Activated CD8-positive, alpha-beta memory T cell treated with anti-CD3 and anti-CD28 coated beads, Interleukin-2, amount 10 ng/mL, durations not matched to agents 7 days and 5 days (primary cell): ENCODE measurements around the gene CLEC4C. TPM values are rescaled to one million over a fixed set of nuclear protein-coding genes. Genes with fewer than 3 reads are reported as not detected.

ENCODE experiments used
- ATAC-seq: fragments of 150-1000 bp; cut with Tn5 transposase; one replicate; pipeline ENCODE4 v1.10.0; 2021; ENCODE audit warnings: moderate library complexity
- CTCF ChIA-PET: fragments of 350-600 bp; sonication (Branson Sonifier 250); formaldehyde crosslinking; loops from one replicate; lab custom pipeline; 2021; ENCODE audit warnings: antibody characterized with exemption; lab: Charles Lee
- DNase-seq: peaks from one replicate; pipeline ENCODE4 v3.0.0-alpha.2; 2020
- H3K27ac Mint-ChIP-seq: one replicate; pipeline ENCODE4 v1.8.0; 2021; ENCODE audit warnings: mild to moderate bottlenecking, mixed read lengths
- H3K27me3 Mint-ChIP-seq: one replicate; pipeline ENCODE4 v1.8.0; 2021; ENCODE audit warnings: mixed read lengths
- H3K36me3 Mint-ChIP-seq: one replicate; pipeline ENCODE4 v1.8.0; 2021; ENCODE audit warnings: mild to moderate bottlenecking, mixed read lengths
- H3K4me1 Mint-ChIP-seq: one replicate; pipeline ENCODE4 v1.8.0; 2021; ENCODE audit warnings: mixed read lengths
- H3K4me3 Mint-ChIP-seq: one replicate; pipeline ENCODE4 v1.8.0; 2021; ENCODE audit warnings: mild to moderate bottlenecking, moderate library complexity, mixed read lengths
- H3K9me3 Mint-ChIP-seq: one replicate; pipeline ENCODE4 v1.8.0; 2022; ENCODE audit warnings: low read depth, mixed read lengths
- total RNA-seq, 2 experiments: library from RNA; stranded (reverse); gene quantifications; one replicate each; pipeline ENCODE4 v1.2.3, GENCODE V29; 2021

CLEC4C gene
- total RNA-seq, 2 experiments from 2014 or later, result not detected

- Mint-ChIP-seq H3K9me3 (no peaks in the 10 kb centered on the region), H3K27ac (no peak within 1 kb of the TSS), H3K27me3 (peaks cover 6% of the 10 kb centered on the region), H3K36me3 (no peaks in the 10 kb centered on the region), H3K4me1 (no peaks in the 10 kb centered on the region), H3K4me3 (no peak within 1 kb of the TSS)
- DNase-seq, result no peak
- CTCF ChIA-PET, result no interaction called here
- ATAC-seq, result no peak
These were observed 36.0 kb downstream of the CLEC4C start, which contains the start of gene DPPA3 for GRCh38 chr12:7711133-7711532. TSS of gene DPPA3 (plus strand) at chr12:7711433. CDS start at chr12:7711571, 138 bp downstream.

GRCh38 chr12:7709969-7710675 lies 37.1 kb downstream of the CLEC4C start:
- Mint-ChIP-seq H3K4me3 (no peak overlapping the region), H3K4me1 (no peaks in the 10 kb centered on the region), H3K9me3 (no peaks in the 10 kb centered on the region), H3K27me3 (peaks cover 6% of the 10 kb centered on the region), H3K36me3 (no peaks in the 10 kb centered on the region), H3K27ac (no peak overlapping the region)
- DNase-seq (no peak), ATAC-seq (no peak)
- CTCF ChIA-PET, result no interaction called here

GRCh38 chr12:7705846-7706245 lies 41.3 kb downstream of the CLEC4C start:
- Mint-ChIP-seq H3K9me3 (no peaks in the 10 kb centered on the region), H3K27me3 (no peaks in the 10 kb centered on the region), H3K36me3 (no peaks in the 10 kb centered on the region), H3K4me3 (no peak overlapping the region), H3K4me1 (no peaks in the 10 kb centered on the region), H3K27ac (no peak overlapping the region)
- ATAC-seq (no peak), DNase-seq (no peak)
- CTCF ChIA-PET, result no interaction called here

- no peaks in the 10 kb centered on the region for H3K36me3 Mint-ChIP-seq
- H3K27me3 Mint-ChIP-seq, result peaks cover 18% of the 10 kb centered on the region
- no peak within 1 kb of the TSS for H3K27ac Mint-ChIP-seq
- H3K4me1 Mint-ChIP-seq, result no peaks in the 10 kb centered on the region
- DNase-seq, result no peak
- no peak for ATAC-seq
- H3K9me3 Mint-ChIP-seq, result no peaks in the 10 kb centered on the region
- CTCF ChIA-PET, result interaction anchor here (0.9 kb wide), 1 partner anchor 112 kb away, joined by 4 read pairs; no protein-coding TSS in a partner anchor
- no peak within 1 kb of the TSS for H3K4me3 Mint-ChIP-seq
These were observed 51.5 kb downstream of the CLEC4C start, which contains the start of gene GDF3 for GRCh38 chr12:7695566-7696197. TSS of gene GDF3 (minus strand) at chr12:7695775. CDS start at chr12:7695728, 47 bp downstream.

- CTCF ChIA-PET, result interaction anchor here (0.9 kb wide), 1 partner anchor 113 kb away, joined by 4 read pairs; no protein-coding TSS in a partner anchor
- ATAC-seq (no peak), DNase-seq (no peak)
- Mint-ChIP-seq H3K4me3 (no peak overlapping the region), H3K27ac (no peak overlapping the region), H3K9me3 (no peaks in the 10 kb centered on the region), H3K4me1 (no peaks in the 10 kb centered on the region), H3K36me3 (no peaks in the 10 kb centered on the region), H3K27me3 (peaks cover 18% of the 10 kb centered on the region)
These were observed 52.0 kb downstream of the CLEC4C start for GRCh38 chr12:7695237-7695560.

GRCh38 chr12:7694556-7695236 lies 52.5 kb downstream of the CLEC4C start:
- CTCF ChIA-PET, result no interaction called here
- Mint-ChIP-seq H3K36me3 (no peaks in the 10 kb centered on the region), H3K9me3 (no peaks in the 10 kb centered on the region), H3K27ac (no peak overlapping the region), H3K4me3 (no peak overlapping the region), H3K4me1 (no peaks in the 10 kb centered on the region), H3K27me3 (peaks cover 18% of the 10 kb centered on the region)
- DNase-seq, result no peak
- ATAC-seq, result no peak

- peaks cover 18% of the 10 kb centered on the region for H3K27me3 Mint-ChIP-seq
These were observed 53.4 kb downstream of the CLEC4C start for GRCh38 chr12:7693793-7694192.

GRCh38 chr12:7681535-7681934 lies 65.6 kb downstream of the CLEC4C start:
- H3K36me3 Mint-ChIP-seq, result no peaks in the 10 kb centered on the region
- H3K4me3 Mint-ChIP-seq, result no peak overlapping the region
- peaks cover 5% of the 10 kb centered on the region for H3K4me1 Mint-ChIP-seq
- no peak for ATAC-seq
- H3K27ac Mint-ChIP-seq, result no peak overlapping the region
- H3K9me3 Mint-ChIP-seq, result no peaks in the 10 kb centered on the region
- no peak for DNase-seq
- peaks cover 2% of the 10 kb centered on the region for H3K27me3 Mint-ChIP-seq
- CTCF ChIA-PET, result no interaction called here

More at GRCh38 chr12:7693793-7694192, 53.4 kb downstream of the CLEC4C start:
- Mint-ChIP-seq H3K9me3 (no peaks in the 10 kb centered on the region), H3K4me1 (no peaks in the 10 kb centered on the region), H3K27ac (no peak overlapping the region), H3K36me3 (no peaks in the 10 kb centered on the region), H3K4me3 (no peak overlapping the region)
- DNase-seq, result no peak
- CTCF ChIA-PET, result no interaction called here
- ATAC-seq, result no peak

Other genes starting within 250 kb of the CLEC4C start
- not detected for gene CD163, start 243.6 kb downstream of the CLEC4C start, total RNA-seq
- not detected for gene APOBEC1, start 81.5 kb downstream of the CLEC4C start, total RNA-seq
- not detected for gene GDF3, start 51.6 kb downstream of the CLEC4C start, total RNA-seq
- not detected for gene DPPA3, start 35.9 kb downstream of the CLEC4C start, total RNA-seq
- gene NANOGNB, start 17.8 kb upstream of the CLEC4C start, total RNA-seq, result not detected
- gene NANOG, start 42.0 kb upstream of the CLEC4C start, total RNA-seq, result not detected
- gene SLC2A14, start 125.5 kb upstream of the CLEC4C start, total RNA-seq, result under 1 TPM; 0.12 to 0.38 TPM
- gene SLC2A3, start 188.8 kb upstream of the CLEC4C start, total RNA-seq, result 100 to 1,000 TPM; 193 to 290 TPM